Lung (tissue), 12 donors: Measurements from ENCODE around the gene POLR3B. TPM values are rescaled to one million over a fixed set of nuclear protein-coding genes. Genes with fewer than 3 reads are reported as not detected.
A peak's percentile ranks its signal among the peaks of the same experiment; 100 is the strongest.
"Not testable (repeated sequence)": the region's sequence is repeated elsewhere in the genome, so short reads cannot be mapped to it uniquely, and the experiment has no call there.

Source experiments
- ATAC-seq: fragments of 200-7000 bp; cut with Tn5 transposase; one replicate; pipeline ENCODE4 v1.9.1; 2020; ENCODE audit warnings: moderate number of reproducible peaks; ENCODE audit not compliant: insufficient read depth, low FRiP score
- DNase-seq, 3 donors: peaks; one replicate each; pipeline ENCODE4 v3.0.0-alpha.2; 2013 to 2017
- H3K27ac ChIP-seq, 2 donors: one replicate each; pipeline ENCODE4 v1.5.1; 2013; ENCODE audit warnings: mild to moderate bottlenecking in 2 of 2, moderate library complexity in 2 of 2, control low read depth in 1 of 2, inconsistent platforms in 1 of 2, low read depth in 1 of 2, low read length in 1 of 2
- H3K27me3 ChIP-seq, 3 donors: one replicate each; pipeline ENCODE4 v1.5.1; 2013; ENCODE audit warnings: low read length in 2 of 3; ENCODE audit not compliant: control insufficient read depth in 3 of 3, insufficient read depth in 3 of 3
- H3K36me3 ChIP-seq, 4 donors: one replicate each; pipeline ENCODE4 v1.5.1; 2013; ENCODE audit warnings: low read length in 4 of 4, mild to moderate bottlenecking in 1 of 4, moderate library complexity in 1 of 4; ENCODE audit not compliant: control insufficient read depth in 4 of 4, insufficient read depth in 4 of 4
- H3K4me1 ChIP-seq, 5 donors: one replicate each; pipeline ENCODE4 v1.5.1; 2013; ENCODE audit warnings: low read length in 5 of 5, mild to moderate bottlenecking in 2 of 5, moderate library complexity in 1 of 5; ENCODE audit not compliant: control insufficient read depth in 5 of 5, insufficient read depth in 5 of 5
- H3K4me3 ChIP-seq: one replicate; pipeline ENCODE4 v1.5.1; 2013; ENCODE audit warnings: mild to moderate bottlenecking, control low read depth, moderate library complexity
- H3K9ac ChIP-seq, 2 donors: one replicate each; pipeline ENCODE4 v1.5.1; 2013; ENCODE audit warnings: low read length in 2 of 2, control low read depth in 1 of 2; ENCODE audit not compliant: insufficient read depth in 1 of 2
- H3K9me3 ChIP-seq, 4 donors: one replicate each; pipeline ENCODE4 v1.5.1; 2013; ENCODE audit warnings: low read length in 3 of 4, mild to moderate bottlenecking in 1 of 4, moderate library complexity in 1 of 4; ENCODE audit not compliant: control insufficient read depth in 4 of 4, insufficient read depth in 3 of 4
- WGBS, 2 donors: extraction: QIAGEN DNeasy Blood & Tissue Kit; methylation state at CpG; one replicate each; pipeline ENCODE4 v1.1.7; 2013; 5-methylcytosine and 5-hydroxymethylcytosine counted together
- polyA plus RNA-seq, 2 donors: library from polyadenylated mRNA; stranded (reverse); fragments of 200-250 nt; gene quantifications; one replicate each; pipeline ENCODE4 v1.2.1, GENCODE V29; 2013
- total RNA-seq, 2 donors: library from RNA; depleted of rRNA in 1 of 2; stranded (reverse); fragments of >200 nt in 1 of 2; gene quantifications; one replicate each; pipeline ENCODE4 v1.2.1, GENCODE V29; 2014 to 2021
- TF ChIP-seq, protein P1 (sequence below): IDR thresholded peaks from 2 replicates; pipeline ENCODE4 v1.5.1; 2012; ENCODE audit warnings: mild to moderate bottlenecking; ENCODE audit errors: control extremely low read depth, extremely low read depth
- donor health status: control.
- donor health status: control.
- donor health status: Bipolar disorder and iron deficiency.
- donor health status: healthy.
- donor health status: DM: yes; HTN: yes; CAD: no.

Gene POLR3B
- total and polyA plus RNA-seq, 4 donors = 3.6 to 13.5 (median 9.0) TPM

DNA sequence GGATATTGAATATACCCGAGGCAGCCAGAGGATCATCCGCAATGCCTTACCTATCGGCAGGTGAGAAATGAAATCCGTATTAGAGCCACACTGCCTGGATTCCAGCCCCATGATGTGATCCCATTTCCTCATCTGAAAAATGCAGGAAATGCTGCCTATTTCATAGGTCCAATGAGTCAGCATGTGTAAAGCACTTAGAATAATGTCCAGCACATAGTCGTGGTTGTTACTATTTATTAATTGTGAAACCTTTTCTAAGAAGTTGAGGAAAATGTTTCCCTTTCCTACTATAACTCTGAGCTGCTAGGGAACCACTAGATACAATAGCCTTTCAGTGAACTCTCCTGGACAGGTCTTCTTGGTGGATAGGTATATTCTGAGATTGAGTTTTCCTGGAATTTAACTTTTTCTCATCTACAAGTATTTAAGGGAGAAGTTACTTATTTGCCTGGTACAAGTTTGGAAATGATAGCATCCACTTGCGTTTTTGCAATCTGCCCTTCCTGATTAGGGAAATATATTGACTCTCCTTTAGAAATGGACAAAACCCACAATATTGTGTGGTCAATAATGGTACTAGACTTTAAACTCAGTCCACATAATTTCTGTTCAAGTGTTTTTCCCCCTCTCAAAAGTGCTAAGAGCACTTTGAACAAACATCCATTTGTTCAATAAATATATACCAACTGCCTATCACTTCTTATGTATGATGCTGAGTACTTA lies 12.2 kb downstream of the POLR3B start:
- peak overlapping the region in 1 of 2 donors; percentile 77 for H3K27ac ChIP-seq
- TF ChIP-seq, protein P1, sequence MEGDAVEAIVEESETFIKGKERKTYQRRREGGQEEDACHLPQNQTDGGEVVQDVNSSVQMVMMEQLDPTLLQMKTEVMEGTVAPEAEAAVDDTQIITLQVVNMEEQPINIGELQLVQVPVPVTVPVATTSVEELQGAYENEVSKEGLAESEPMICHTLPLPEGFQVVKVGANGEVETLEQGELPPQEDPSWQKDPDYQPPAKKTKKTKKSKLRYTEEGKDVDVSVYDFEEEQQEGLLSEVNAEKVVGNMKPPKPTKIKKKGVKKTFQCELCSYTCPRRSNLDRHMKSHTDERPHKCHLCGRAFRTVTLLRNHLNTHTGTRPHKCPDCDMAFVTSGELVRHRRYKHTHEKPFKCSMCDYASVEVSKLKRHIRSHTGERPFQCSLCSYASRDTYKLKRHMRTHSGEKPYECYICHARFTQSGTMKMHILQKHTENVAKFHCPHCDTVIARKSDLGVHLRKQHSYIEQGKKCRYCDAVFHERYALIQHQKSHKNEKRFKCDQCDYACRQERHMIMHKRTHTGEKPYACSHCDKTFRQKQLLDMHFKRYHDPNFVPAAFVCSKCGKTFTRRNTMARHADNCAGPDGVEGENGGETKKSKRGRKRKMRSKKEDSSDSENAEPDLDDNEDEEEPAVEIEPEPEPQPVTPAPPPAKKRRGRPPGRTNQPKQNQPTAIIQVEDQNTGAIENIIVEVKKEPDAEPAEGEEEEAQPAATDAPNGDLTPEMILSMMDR = no peak

DNA sequence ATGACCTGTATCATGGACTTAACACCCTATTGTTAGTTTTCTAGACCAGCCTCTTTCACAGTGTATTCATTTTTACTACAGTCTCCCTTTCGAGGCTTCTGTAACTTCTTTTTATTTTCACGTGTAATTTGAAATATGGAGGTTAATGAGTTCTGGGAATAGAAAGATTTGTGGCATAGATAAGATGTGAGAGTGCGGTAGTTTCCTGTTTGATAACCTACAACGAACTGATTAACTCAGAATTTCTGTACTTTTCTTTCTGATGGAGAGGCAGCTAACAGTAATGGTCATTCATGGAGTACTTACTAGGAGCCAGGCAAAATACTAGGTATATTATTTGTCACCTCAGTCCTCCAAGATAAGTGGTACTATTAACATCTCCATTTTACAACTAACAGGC lies 21.2 kb downstream of the POLR3B start:
- Histone ChIP-seq H3K36me3 (peaks cover 18 to 48% (median 29%) of the 10 kb centered on the region in 4 donors), H3K27me3 (no peaks in the 10 kb centered on the region), H3K9me3 (peaks cover 0 to 8% (median 2%) of the 10 kb centered on the region in 4 donors), H3K27ac (no peak overlapping the region), H3K4me3 (no peak overlapping the region), H3K4me1 (peaks cover 0 to 2% (median 0%) of the 10 kb centered on the region in 5 donors), H3K9ac (no peak overlapping the region)
- TF ChIP-seq, protein P1 = no peak
- 50 to 65% methylated on average over 4 of the region's 4 CpGs for WGBS, 2 donors
- ATAC-seq (no peak), DNase-seq (no peak)

More for the DNA sequence above, 12.2 kb downstream of the POLR3B start:
- no peaks in the 10 kb centered on the region for H3K27me3 ChIP-seq
- no peak overlapping the region for H3K4me3 ChIP-seq
- H3K9ac ChIP-seq = no peak overlapping the region
- no peaks in the 10 kb centered on the region for H3K4me1 ChIP-seq
- peak; percentile 77 for ATAC-seq
- no peak for DNase-seq
- no peaks in the 10 kb centered on the region for H3K9me3 ChIP-seq
- H3K36me3 ChIP-seq = peaks cover 4 to 15% (median 6%) of the 10 kb centered on the region in 4 donors
- WGBS, 2 donors = 69 to 84% methylated on average over 6 of the region's 6 CpGs

DNA sequence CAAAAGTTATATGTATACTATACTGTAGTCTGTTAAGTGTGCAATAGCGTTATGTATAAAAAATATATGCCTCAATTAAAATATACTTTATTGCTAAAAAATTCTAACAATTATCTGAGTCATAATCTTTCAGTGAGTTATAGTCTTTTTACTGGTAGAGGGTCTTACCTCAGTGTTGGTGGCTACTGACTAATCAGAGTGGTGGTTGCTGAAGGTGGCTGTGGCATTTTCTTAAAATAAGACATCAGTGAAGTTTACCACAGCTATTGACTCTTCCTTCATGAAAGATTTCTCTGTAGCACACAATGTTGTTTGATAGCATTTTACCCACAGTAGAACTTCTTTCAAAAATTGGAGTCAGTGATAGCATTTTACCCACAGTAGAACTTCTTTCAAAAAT lies 23.4 kb downstream of the POLR3B start:
- 98 to 100% methylated on average over 1 of the region's 1 CpG for WGBS, 2 donors
- no peak for DNase-seq
- Histone ChIP-seq H3K9ac (no peak overlapping the region), H3K9me3 (peaks cover 0 to 8% (median 2%) of the 10 kb centered on the region in 4 donors), H3K36me3 (peaks cover 22 to 42% (median 27%) of the 10 kb centered on the region in 4 donors), H3K27ac (no peak overlapping the region), H3K4me3 (no peak overlapping the region), H3K4me1 (peaks cover 0 to 2% (median 0%) of the 10 kb centered on the region in 5 donors), H3K27me3 (no peaks in the 10 kb centered on the region)
- ATAC-seq = no peak
- TF ChIP-seq, protein P1 = no peak

DNA sequence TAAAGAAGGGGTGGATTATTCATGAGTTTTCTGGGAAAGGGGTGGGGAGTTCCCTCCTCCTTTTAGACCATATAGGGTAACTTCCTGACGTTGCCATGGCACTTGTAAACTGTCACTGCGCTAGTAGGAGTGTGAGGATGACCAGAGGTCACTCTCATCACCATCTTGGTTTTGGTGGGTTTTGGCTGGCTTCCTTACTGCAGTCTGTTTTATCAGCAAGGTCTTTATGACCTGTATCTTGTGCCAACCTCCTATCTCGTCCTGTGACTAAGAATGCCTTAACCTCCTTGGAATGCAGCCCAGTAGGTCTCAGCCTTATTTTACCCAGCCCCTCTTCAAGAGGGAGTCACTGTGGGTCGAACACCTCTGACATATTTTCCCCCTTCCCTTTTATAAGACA lies 24.3 kb downstream of the POLR3B start:
- not testable (repeated sequence) for ATAC-seq, H3K27me3 ChIP-seq, H3K9me3 ChIP-seq, DNase-seq, H3K27ac ChIP-seq, H3K4me3 ChIP-seq, H3K4me1 ChIP-seq, H3K9ac ChIP-seq
- 95% methylated on average over 4 of the region's 4 CpGs for WGBS, 2 donors
- H3K36me3 ChIP-seq = peaks cover 17 to 40% (median 21%) of the 10 kb centered on the region in 4 donors
